Keratinocyte (primary cell): Measurements from ENCODE around the gene IFNAR1. TPM values are rescaled to one million over a fixed set of nuclear protein-coding genes. Genes with fewer than 3 reads are reported as not detected.

Source experiments
- DNase-seq: peaks from one replicate; pipeline ENCODE4 v3.0.0-alpha.2; 2011; ENCODE audit warnings: low read depth, missing footprints, low spot score
- FAIRE-seq: peaks from 2 replicates; lab custom pipeline; 2011; peaks lifted over from hg19 to GRCh38; lab: Jason Lieb, UNC
- H2AFZ ChIP-seq: 2 replicates; pipeline ENCODE4 v1.6.0; 2012; ENCODE audit warnings: low read length, control low read depth, inconsistent platforms; ENCODE audit not compliant: control insufficient read depth
- H3K27ac ChIP-seq: 2 replicates; pipeline ENCODE4 v1.5.1; 2011; ENCODE audit warnings: low read length; ENCODE audit not compliant: control insufficient read depth, insufficient read depth
- H3K27me3 ChIP-seq: 3 replicates; pipeline ENCODE4 v1.6.0; 2011; ENCODE audit warnings: low read length; ENCODE audit not compliant: control insufficient read depth, insufficient read depth; ENCODE audit errors: extremely low read depth
- H3K36me3 ChIP-seq, 2 experiments: 2 replicates in 1 of 2; 3 replicates in 1 of 2; pipeline ENCODE4 v1.5.1; 2011; ENCODE audit warnings: low read length in 2 of 2, mild to moderate bottlenecking in 1 of 2; ENCODE audit not compliant: control insufficient read depth in 2 of 2, insufficient read depth in 2 of 2; ENCODE audit errors: extremely low read depth in 1 of 2
- H3K4me1 ChIP-seq: 3 replicates; pipeline ENCODE4 v1.5.1; 2011; ENCODE audit warnings: low read length; ENCODE audit not compliant: control insufficient read depth, insufficient read depth; ENCODE audit errors: extremely low read depth
- H3K4me2 ChIP-seq: 3 replicates; pipeline ENCODE4 v1.6.0; 2011; ENCODE audit warnings: low read depth, low read length; ENCODE audit not compliant: control insufficient read depth, insufficient read depth; ENCODE audit errors: extremely low read depth
- H3K4me3 ChIP-seq, 3 experiments: fragments of 200-600 bp in 1 of 3; sonication (generic) in 1 of 3; 2 replicates in 2 of 3; 3 replicates in 1 of 3; pipeline ENCODE4 v1.5.1; 2011 to 2016; ENCODE audit warnings: low read length in 3 of 3, mild to moderate bottlenecking in 3 of 3, control low read depth in 2 of 3, inconsistent platforms in 1 of 3, low read depth in 1 of 3, mixed read lengths in 1 of 3, mixed run types in 1 of 3, moderate library complexity in 1 of 3; ENCODE audit not compliant: control insufficient read depth in 2 of 3, insufficient read depth in 2 of 3; ENCODE audit errors: extremely low read depth in 1 of 3
- H3K79me2 ChIP-seq: 2 replicates; pipeline ENCODE4 v1.6.0; 2012; ENCODE audit warnings: low read length; ENCODE audit not compliant: control insufficient read depth, insufficient read depth
- H3K9ac ChIP-seq: 3 replicates; pipeline ENCODE4 v1.6.0; 2011; ENCODE audit warnings: low read length; ENCODE audit not compliant: control insufficient read depth, insufficient read depth; ENCODE audit errors: extremely low read depth
- H3K9me1 ChIP-seq: 3 replicates; pipeline ENCODE4 v1.6.0; 2011; ENCODE audit warnings: low read length; ENCODE audit not compliant: control insufficient read depth, insufficient read depth; ENCODE audit errors: extremely low read depth
- H3K9me3 ChIP-seq: 2 replicates; pipeline ENCODE4 v1.5.1; 2012; ENCODE audit warnings: low read depth, low read length; ENCODE audit not compliant: control insufficient read depth
- H4K20me1 ChIP-seq: 3 replicates; pipeline ENCODE4 v1.6.0; 2011; ENCODE audit warnings: low read length; ENCODE audit not compliant: control insufficient read depth, insufficient read depth; ENCODE audit errors: extremely low read depth
- CTCF ChIP-seq, 3 experiments: IDR thresholded peaks in 1 of 3; conservative IDR thresholded peaks in 1 of 3; optimal IDR thresholded peaks in 1 of 3; 2 replicates in 2 of 3; 3 replicates in 1 of 3; pipeline versions ENCODE3 to v1.5.1; 2011; ENCODE audit warnings: low read length in 3 of 3, mild to moderate bottlenecking in 3 of 3, moderate library complexity in 2 of 3, control low read depth in 1 of 3, inconsistent platforms in 1 of 3; ENCODE audit not compliant: insufficient read depth in 2 of 3; ENCODE audit errors: extremely low read depth in 1 of 3
- EZH2 ChIP-seq: IDR thresholded peaks from one replicate; pipeline ENCODE4 v1.6.1; 2012; ENCODE audit warnings: inconsistent platforms, mild to moderate bottlenecking, low read length, moderate library complexity
- dilution Hi-C: fragments of 300-500 bp; cut with MboI; formaldehyde crosslinking; loops from one replicate; pipeline ENCODE4 v1.7.0; 2020; ENCODE audit warnings: low sequenced_read_pairs; ENCODE audit not compliant: extremely low pct_ligation_motif_present
- polyA plus RNA-seq, 5 experiments: library from polyadenylated mRNA; depleted of rRNA in 3 of 5; stranded (reverse) in 3 of 5; stranded (forward) in 1 of 5; unstranded in 1 of 5; fragments of >200 nt; gene quantifications; 1 replicate in 1 of 5; 2 replicates in 3 of 5; 3 replicates in 1 of 5; pipeline versions ENCODE4 v1.2.1 to v1.2.3, GENCODE V29; 2011 to 2012; ENCODE audit warnings: missing spikeins in 2 of 5, low read depth in 1 of 5, low replicate concordance in 1 of 5

Gene IFNAR1
- polyA plus RNA-seq, 1 donor (not counting 4 experiments of a cell fraction or from before 2014, with no cell fraction given) = 12.6 TPM

GRCh38 chr21:33388188-33388587, 63.4 kb downstream of the IFNAR1 start:
- H3K27me3 ChIP-seq = no peaks in the 10 kb centered on the region
- H3K79me2 ChIP-seq = no peaks in the 10 kb centered on the region
- H3K9me1 ChIP-seq = no peaks in the 10 kb centered on the region
- H3K9me3 ChIP-seq = no peaks in the 10 kb centered on the region
- H2AFZ ChIP-seq = no peak overlapping the region
- dilution Hi-C loops = no loop called here
- H3K27ac ChIP-seq = no peak overlapping the region
- no peak overlapping the region for H3K9ac ChIP-seq
- no peak overlapping the region for H3K4me2 ChIP-seq
- DNase-seq = no peak
- H3K4me1 ChIP-seq = peaks cover 23% of the 10 kb centered on the region
- H3K4me3 ChIP-seq = no peak overlapping the region
- TF ChIP-seq EZH2 = no peak
- no peak for TF ChIP-seq CTCF (optimal IDR thresholded peaks at IDR 0.05 in 1 of 3, IDR thresholded peaks at IDR 0.05 in 1 of 3, conservative IDR thresholded peaks at IDR 0.05 in 1 of 3; ENCODE audit: extremely low read depth in 1 of 3, insufficient read depth in 2 of 3, low read length in 3 of 3)
- no peak for FAIRE-seq
- H4K20me1 ChIP-seq = no peaks in the 10 kb centered on the region
- H3K36me3 ChIP-seq = no peaks in the 10 kb centered on the region

DNA sequence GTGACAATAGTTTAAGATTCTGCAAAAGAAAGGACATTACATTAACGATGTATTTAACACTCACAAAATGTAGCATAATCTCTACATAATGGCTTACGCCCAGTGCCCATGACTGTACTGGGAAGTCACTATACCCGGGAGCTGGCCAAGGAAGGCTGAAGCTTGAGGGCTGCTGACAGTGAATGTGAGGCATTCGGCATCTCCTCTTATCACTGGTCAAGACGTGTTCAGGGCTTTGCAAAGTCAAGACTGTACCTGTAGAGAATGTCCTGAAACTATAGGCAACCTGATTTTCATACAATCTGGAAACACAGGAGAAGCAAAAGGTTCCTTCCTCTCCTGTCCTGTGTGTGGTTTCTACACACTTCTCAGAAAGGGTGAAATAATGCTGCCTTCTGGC, 65.7 kb downstream of the IFNAR1 start:
- H3K27ac ChIP-seq = peak overlapping the region; percentile 64
- H2AFZ ChIP-seq = peak overlapping the region; percentile 75
- DNase-seq = no peak
- H3K79me2 ChIP-seq = no peaks in the 10 kb centered on the region
- H3K4me1 ChIP-seq = peaks cover 16% of the 10 kb centered on the region
- no peaks in the 10 kb centered on the region for H3K36me3 ChIP-seq
- no peaks in the 10 kb centered on the region for H4K20me1 ChIP-seq
- H3K27me3 ChIP-seq = no peaks in the 10 kb centered on the region
- dilution Hi-C loops = no loop called here
- H3K9me1 ChIP-seq = no peaks in the 10 kb centered on the region
- FAIRE-seq = peak; percentile 95
- H3K4me2 ChIP-seq = peak overlapping the region; percentile 30
- peak overlapping the region in 1 of 3 experiments; percentile 1 for H3K4me3 ChIP-seq
- no peaks in the 10 kb centered on the region for H3K9me3 ChIP-seq
- TF ChIP-seq EZH2 (no peak), CTCF (optimal IDR thresholded peaks at IDR 0.05 in 1 of 3, IDR thresholded peaks at IDR 0.05 in 1 of 3, conservative IDR thresholded peaks at IDR 0.05 in 1 of 3; ENCODE audit: extremely low read depth in 1 of 3, insufficient read depth in 2 of 3, low read length in 3 of 3) (no peak)
- H3K9ac ChIP-seq = peak overlapping the region; percentile 22
